KBM-7 (cell line): ENCODE results near the gene DNAJA3.
"Not testable (repeated sequence)": the region's sequence is repeated elsewhere in the genome, so short reads cannot be mapped to it uniquely, and the experiment has no call there.

ENCODE experiments used
- DNase-seq: peaks from one replicate; pipeline ENCODE4 v3.0.0-alpha.2; 2015
- in situ Hi-C: fragments of 300-500 bp; cut with MboI; formaldehyde crosslinking; loops from 2 replicates; pipeline ENCODE4 v1.14.3; 2020; ENCODE audit warnings: low sequenced_read_pairs, low pct_unique_long_range_greater_than_20kb, mixed read lengths

Gene DNAJA3

DNA sequence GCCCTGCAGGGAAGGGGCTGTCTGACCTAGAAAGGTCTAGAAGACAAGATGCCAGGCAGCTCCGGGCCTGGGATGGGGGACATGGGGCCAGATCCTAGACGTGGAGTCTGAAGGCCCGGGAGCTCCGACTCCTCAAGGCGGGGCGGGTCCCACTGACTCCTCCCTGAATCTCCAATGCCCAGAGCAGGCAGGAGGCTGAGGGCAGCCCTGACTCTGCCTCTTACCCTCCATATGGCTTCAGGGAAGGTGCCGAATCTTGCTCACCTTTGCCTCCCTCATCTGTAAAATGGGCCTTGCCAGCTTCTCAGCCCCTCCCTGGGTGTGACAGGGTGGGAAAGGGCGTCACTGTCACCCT lies 39.2 kb upstream of the DNAJA3 start:
- in situ Hi-C loops, result no loop called here
- no peak for DNase-seq

DNA sequence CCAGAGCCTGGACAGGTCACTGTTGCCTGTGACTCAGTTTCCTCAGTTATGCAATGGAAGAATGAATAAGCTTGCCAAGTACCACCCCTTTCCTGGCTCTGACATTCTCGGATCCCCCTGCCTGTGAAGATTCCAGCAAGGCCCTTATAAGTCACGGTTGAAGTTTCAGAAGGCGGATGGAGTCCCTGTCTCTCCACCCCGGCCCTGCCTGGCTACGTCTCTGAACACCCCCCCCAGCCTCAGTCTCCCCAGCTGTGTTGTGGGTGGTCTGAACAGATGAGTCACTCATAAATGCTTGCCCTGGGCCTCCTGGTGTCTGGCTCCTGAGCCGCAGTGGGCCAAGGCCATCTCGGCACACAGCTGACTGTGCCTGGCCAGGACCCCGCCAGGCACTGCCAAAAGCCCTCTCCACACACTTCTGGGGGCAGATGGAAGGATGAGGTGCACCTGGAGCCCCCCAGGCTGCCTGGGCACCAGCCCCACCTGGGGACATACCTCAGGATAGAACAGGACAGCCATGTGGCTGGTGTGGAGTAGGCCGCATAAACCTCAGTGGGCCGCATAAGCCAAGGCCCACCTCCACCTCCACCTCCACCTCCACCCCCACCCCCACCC lies 38.6 kb upstream of the DNAJA3 start:
- no peak for DNase-seq
- in situ Hi-C loops, result no loop called here

GRCh38 chr16:4387781-4388180 lies 37.9 kb upstream of the DNAJA3 start:
- in situ Hi-C loops, result no loop called here
- DNase-seq, result no peak

GRCh38 chr16:4388271-4389021 lies 37.2 kb upstream of the DNAJA3 start:
- in situ Hi-C loops, result no loop called here
- DNase-seq, result no peak

GRCh38 chr16:4389051-4389955 lies 36.4 kb upstream of the DNAJA3 start:
- no peak for DNase-seq
- in situ Hi-C loops, result no loop called here

- in situ Hi-C loops, result no loop called here
- DNase-seq, result no peak
Measured at GRCh38 chr16:4390266-4391260, 35.1 kb upstream of the DNAJA3 start.

- DNase-seq, result no peak
- in situ Hi-C loops, result no loop called here
Measured at GRCh38 chr16:4391631-4392381, 33.9 kb upstream of the DNAJA3 start.

GRCh38 chr16:4392382-4393239 lies 33.1 kb upstream of the DNAJA3 start:
- no peak for DNase-seq
- in situ Hi-C loops, result no loop called here

- no peak for DNase-seq
- in situ Hi-C loops, result no loop called here
Measured at GRCh38 chr16:4393240-4393600, 32.4 kb upstream of the DNAJA3 start.

GRCh38 chr16:4393850-4394249 lies 31.8 kb upstream of the DNAJA3 start:
- in situ Hi-C loops, DNase-seq: not testable (repeated sequence)

GRCh38 chr16:4395055-4395726 lies 30.5 kb upstream of the DNAJA3 start:
- in situ Hi-C loops, result no loop called here
- DNase-seq, result no peak

DNA sequence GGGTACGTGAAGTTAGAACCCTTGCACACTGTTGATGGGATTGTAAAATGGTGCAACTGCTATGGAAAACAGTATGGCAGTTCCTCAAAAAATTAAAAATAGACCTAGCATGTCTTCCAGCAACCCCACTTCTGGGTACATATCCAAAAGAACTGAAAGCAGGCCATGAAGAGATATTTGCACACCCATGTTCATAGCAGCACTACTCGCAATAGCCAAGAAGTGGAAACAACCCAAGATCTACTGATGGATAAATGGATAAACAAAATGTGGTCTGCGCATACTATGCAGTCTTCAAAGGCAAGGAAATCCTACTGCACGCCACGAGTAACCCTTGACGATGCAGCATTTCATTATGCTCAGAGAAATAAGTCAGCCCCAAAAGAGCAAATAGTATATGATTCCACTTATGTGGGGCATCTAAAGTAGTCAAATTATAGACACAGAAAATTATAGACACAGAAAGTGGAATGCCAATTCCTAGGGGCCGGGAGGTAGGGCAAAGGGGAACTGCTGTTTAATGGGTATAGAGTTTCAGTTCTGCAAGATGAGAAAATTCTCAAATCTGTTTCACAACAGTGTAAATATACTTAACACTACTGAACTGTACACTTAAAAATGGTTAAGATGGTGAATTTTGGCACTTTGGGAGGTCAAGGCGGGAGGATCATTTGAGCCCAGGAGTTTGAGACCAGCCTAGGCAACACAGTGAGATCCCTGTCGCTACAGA lies 26.5 kb upstream of the DNAJA3 start:
- no peak for DNase-seq

GRCh38 chr16:4401094-4401501 lies 24.6 kb upstream of the DNAJA3 start:
- no peak for DNase-seq
- in situ Hi-C loops, result no loop called here

More for the DNA sequence above, 26.5 kb upstream of the DNAJA3 start:
- in situ Hi-C loops, result no loop called here

- no peak for DNase-seq
- in situ Hi-C loops, result no loop called here
Measured at GRCh38 chr16:4401510-4401909, 24.2 kb upstream of the DNAJA3 start.

DNA sequence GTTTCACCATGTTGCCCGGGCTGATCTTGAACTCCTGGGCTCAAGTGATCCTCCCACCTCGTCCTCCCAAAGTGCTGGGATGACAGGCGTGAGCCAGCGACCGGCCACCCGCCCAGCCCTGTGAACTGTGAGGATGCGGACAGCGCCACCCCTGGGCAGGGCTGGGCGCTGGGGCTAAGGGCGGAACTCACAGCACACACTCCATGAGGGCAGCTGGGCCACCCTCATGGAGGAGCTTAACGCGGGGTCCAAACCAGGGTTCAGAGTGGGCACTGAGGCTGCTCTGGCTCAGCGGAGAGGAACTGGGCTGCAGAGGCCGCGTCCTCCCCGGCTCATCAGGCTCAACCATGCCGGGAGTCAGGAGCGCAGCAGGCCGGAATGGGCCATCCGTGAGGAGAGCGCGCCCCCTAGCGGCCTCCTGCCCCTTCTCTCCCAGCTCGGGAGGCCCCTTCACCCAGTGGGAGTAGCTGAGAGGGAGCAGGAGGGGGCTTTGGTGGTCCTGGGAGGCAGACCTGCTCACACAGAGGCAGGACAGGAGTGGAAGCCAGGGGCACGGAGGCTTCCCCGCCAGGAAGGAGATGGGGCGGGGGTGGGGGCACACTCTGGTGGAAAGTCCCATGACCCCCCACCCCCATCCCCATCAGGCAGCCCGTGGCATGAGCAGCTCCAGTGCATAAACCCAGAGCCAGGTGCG lies 23.1 kb upstream of the DNAJA3 start:
- in situ Hi-C loops, result no loop called here
- DNase-seq, result peak; percentile 75
